GM12878 (cell line): ENCODE measurements around the gene PKMYT1. TPM values are rescaled to one million over a fixed set of nuclear protein-coding genes. Genes with fewer than 3 reads are reported as not detected.

Experiments used
- ATAC-seq: fragments of 200-7000 bp; cut with Tn5 transposase; 3 replicates; pipeline ENCODE4 v1.9.1; 2020; ENCODE audit warnings: mild to moderate bottlenecking, moderate library complexity
- BruUV-seq: library from RNA; stranded (reverse); fragments of 400-500 nt; replicated peaks from 2 replicates; lab custom pipeline; 2021; lab: Mats Ljungman, UMichigan
- CTCF ChIA-PET: fragments of 300-600 bp; sonication (Branson Sonifier 250); formaldehyde crosslinking; extraction: SDS; loops from one replicate; lab custom pipeline; 2021; ENCODE audit warnings: inconsistent platforms; lab: Yijun Ruan, JAX
- POLR2A ChIA-PET: fragments of 350-600 bp; formaldehyde crosslinking; extraction: SDS; loops from one replicate; lab custom pipeline; 2021; ENCODE audit warnings: inconsistent platforms; lab: Charles Lee
- RAD21 ChIA-PET: fragments of 300-600 bp; sonication (Branson Sonifier 250); formaldehyde crosslinking; loops from one replicate; lab custom pipeline; 2023; ENCODE audit warnings: antibody characterized with exemption; ENCODE audit not compliant: unreplicated experiment; lab: Charles Lee
- SMC1A ChIA-PET: fragments of 300-600 bp; sonication (Branson Sonifier 250); formaldehyde crosslinking; loops from one replicate; lab custom pipeline; 2023; ENCODE audit not compliant: unreplicated experiment, uncharacterized antibody; lab: Charles Lee
- DNase-seq: peaks from one replicate; pipeline ENCODE4 v3.0.0-alpha.2; 2011; ENCODE audit warnings: low read depth, low spot score
- FAIRE-seq: peaks from 3 replicates; lab custom pipeline; 2011; peaks lifted over from hg19 to GRCh38; lab: Jason Lieb, UNC
- H2AFZ ChIP-seq: 2 replicates; pipeline ENCODE4 v1.6.0; 2011; ENCODE audit warnings: low read depth, low read length, control low read depth; ENCODE audit not compliant: control insufficient read depth
- H3K27ac ChIP-seq: 2 replicates; pipeline ENCODE4 v1.5.1; 2011; ENCODE audit warnings: control low read depth; ENCODE audit not compliant: control insufficient read depth, insufficient read depth
- H3K27me3 ChIP-seq, 2 experiments: replicated peaks in 1 of 2; 2 replicates each; pipeline versions ENCODE4 v1.6.0 to v1.6.1; 2011; ENCODE audit warnings: low read length in 1 of 2; ENCODE audit not compliant: control insufficient read depth in 2 of 2, insufficient read depth in 2 of 2
- H3K36me3 ChIP-seq, 2 experiments: 2 replicates each; pipeline ENCODE4 v1.5.1; 2011; ENCODE audit warnings: low read length in 1 of 2; ENCODE audit not compliant: control insufficient read depth in 2 of 2, insufficient read depth in 2 of 2
- H3K4me1 ChIP-seq: 2 replicates; pipeline ENCODE4 v1.6.1; 2011; ENCODE audit warnings: mild to moderate bottlenecking, low read length, moderate library complexity, mixed read lengths; ENCODE audit not compliant: control insufficient read depth, insufficient read depth
- H3K4me2 ChIP-seq: 2 replicates; pipeline ENCODE4 v1.6.0; 2011; ENCODE audit warnings: control low read depth; ENCODE audit not compliant: control insufficient read depth, insufficient read depth
- H3K4me3 ChIP-seq: fragments of 200-600 bp; sonication (generic); 2 replicates; pipeline ENCODE4 v1.5.1; 2016
- H3K79me2 ChIP-seq: 2 replicates; pipeline ENCODE4 v1.6.0; 2011; ENCODE audit warnings: low read length; ENCODE audit not compliant: control insufficient read depth, insufficient read depth
- H3K9ac ChIP-seq: 2 replicates; pipeline ENCODE4 v1.8.0; 2011; ENCODE audit warnings: low read length, control low read depth, mixed read lengths; ENCODE audit not compliant: control insufficient read depth, insufficient read depth
- H3K9me3 ChIP-seq: replicated peaks from 3 replicates; pipeline ENCODE4 v1.5.1; 2011; ENCODE audit warnings: mild to moderate bottlenecking, low read length; ENCODE audit not compliant: control insufficient read depth, insufficient read depth
- H4K20me1 ChIP-seq: 2 replicates; pipeline ENCODE4 v1.6.0; 2011; ENCODE audit not compliant: control insufficient read depth, insufficient read depth
- ATF7 ChIP-seq: fragments of 450-650 bp; IDR thresholded peaks from 2 replicates; pipeline ENCODE4 v1.6.1; 2016; ENCODE audit warnings: low read depth, mild to moderate bottlenecking
- EGR1 ChIP-seq, 2 experiments: IDR thresholded peaks; 1 replicate in 1 of 2; 2 replicates in 1 of 2; pipeline ENCODE4 v1.6.1; 2011 to 2012; ENCODE audit warnings: low read depth in 2 of 2, low read length in 2 of 2, borderline replicate concordance in 1 of 2, mild to moderate bottlenecking in 1 of 2, moderate library complexity in 1 of 2
- KAT2A ChIP-seq: conservative IDR thresholded peaks from 2 replicates; pipeline ENCODE4 v1.6.1; 2011; ENCODE audit warnings: low read depth, low read length; ENCODE audit not compliant: control insufficient read depth
- MXI1 ChIP-seq: fragments of 150-350 bp; IDR thresholded peaks from 2 replicates; pipeline ENCODE4 v1.6.1; 2011; ENCODE audit warnings: low read depth, mild to moderate bottlenecking, inconsistent platforms, low read length, improper control_type of control experiment
- NBN ChIP-seq: fragments of 450-650 bp; IDR thresholded peaks from 2 replicates; pipeline ENCODE4 v1.6.1; 2016
- NFYA ChIP-seq: IDR thresholded peaks from 2 replicates; pipeline ENCODE4 v1.6.1; 2011; ENCODE audit warnings: low read depth, mild to moderate bottlenecking, low read length, improper control_type of control experiment, borderline replicate concordance
- PAX8 ChIP-seq: fragments of 450-650 bp; IDR thresholded peaks from 2 replicates; pipeline ENCODE4 v1.6.1; 2017; ENCODE audit warnings: mild to moderate bottlenecking, moderate library complexity
- SP1 ChIP-seq: IDR thresholded peaks from one replicate; pipeline ENCODE4 v1.6.1; 2011; ENCODE audit warnings: low read depth, low read length
- SPI1 ChIP-seq: IDR thresholded peaks from 2 replicates; pipeline ENCODE4 v1.6.1; 2011; ENCODE audit warnings: low read depth, mild to moderate bottlenecking, low read length, moderate library complexity, borderline replicate concordance; ENCODE audit not compliant: insufficient read depth
- STAT1 ChIP-seq: fragments of 450-650 bp; conservative IDR thresholded peaks from 2 replicates; pipeline ENCODE4 v1.6.1; 2014; ENCODE audit warnings: antibody characterized with exemption, mild to moderate bottlenecking
- ZNF622 ChIP-seq: fragments of 450-650 bp; IDR thresholded peaks from 2 replicates; pipeline ENCODE4 v1.6.1; 2017; ENCODE audit warnings: mild to moderate bottlenecking, inconsistent platforms
- ZZZ3 ChIP-seq: IDR thresholded peaks from 2 replicates; pipeline ENCODE4 v1.6.1; 2011; ENCODE audit warnings: low read depth; ENCODE audit not compliant: control insufficient read depth, insufficient read length
- WGBS: methylation state at CpG from one replicate; pipeline ENCODE4 v1.1.6; 2016; ENCODE audit warnings: low lambda C conversion rate; ENCODE audit not compliant: insufficient replicate concordance, insufficient coverage; ENCODE audit errors: missing lambda C conversion rate; 5-methylcytosine and 5-hydroxymethylcytosine counted together
- in situ Hi-C: fragments of 300-500 bp; cut with MboI; formaldehyde crosslinking; loops from 9 replicates; pipeline ENCODE4 v1.14.3; 2018; ENCODE audit warnings: mixed read lengths
- intact Hi-C: fragments of 100-400 bp; cut with micrococcal nuclease; formaldehyde crosslinking; loops from one replicate; pipeline ENCODE4 v1.14.2; 2022; ENCODE audit not compliant: unreplicated experiment
- polyA plus RNA-seq, 11 experiments: library from polyadenylated mRNA; depleted of rRNA in 4 of 11; unstranded in 6 of 11; stranded (reverse) in 5 of 11; fragments of >200 nt; fragmentation: Nextera tagmentation in 4 of 11; fragmentation: Illumina TruSeq in 1 of 11; extraction: Ambion mirVana in 4 of 11; extraction: Trizol in 1 of 11; gene quantifications; 1 replicate in 1 of 11; 2 replicates in 10 of 11; pipeline versions ENCODE4 v1.2.1 to v1.2.3, GENCODE V29; 2011 to 2016; ENCODE audit warnings: inconsistent platforms in 2 of 11, missing spikeins in 2 of 11, low read depth in 1 of 11
- total RNA-seq, 4 experiments: library from RNA; depleted of rRNA in 3 of 4; stranded (reverse); fragments of >200 nt in 3 of 4; fragmentation: Illumina TruSeq in 1 of 4; extraction: Trizol in 1 of 4; gene quantifications; 2 replicates each; pipeline versions ENCODE4 v1.2.1 to v1.2.3, GENCODE V29; 2013 to 2021
- TF ChIP-seq, protein P1 (sequence below): fragments of 450-650 bp; formaldehyde crosslinking; IDR thresholded peaks from 2 replicates; pipeline ENCODE4 v1.4.0; 2022; ENCODE audit warnings: mild to moderate bottlenecking, moderate library complexity

Gene PKMYT1
- total and polyA plus RNA-seq, 10 of the 15 experiments (the other 5 are each of a cell fraction or from before 2014, with no cell fraction given), result 4.6 to 101 (median 29.9) TPM

DNA sequence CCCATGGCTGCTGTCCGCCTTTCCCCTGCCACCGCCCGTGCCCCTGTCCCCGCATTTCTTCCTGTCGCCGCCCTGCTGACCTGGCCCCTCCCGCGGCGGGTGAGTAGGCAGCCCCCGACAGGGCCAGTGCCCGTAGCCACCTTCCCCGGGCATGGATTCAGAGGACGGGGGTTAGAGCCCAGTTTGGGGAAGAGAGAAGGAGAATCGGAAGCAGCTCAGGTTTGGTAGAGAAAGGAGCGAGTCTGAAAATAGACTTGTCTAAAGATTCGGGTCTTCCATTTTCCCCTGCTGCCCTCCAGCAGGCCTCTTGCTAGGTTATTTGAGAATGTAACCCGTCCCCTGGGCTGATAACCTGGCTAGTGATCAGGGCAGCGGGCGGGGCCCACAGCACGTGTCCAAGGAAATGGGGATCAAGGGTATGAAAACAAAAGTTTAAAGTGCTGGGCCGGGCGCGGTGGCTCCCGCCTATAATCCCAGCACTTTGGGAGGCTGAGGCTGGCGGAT is 24.6 kb upstream of the PKMYT1 start:
- no TSS peak for BruUV-seq
- ChIA-PET RAD21 (interaction anchor here (1.0 to 3.8 kb wide), 5 partner anchors 15 to 161 kb away, joined by 3 to 94 read pairs (median 21); partner anchors contain the start of genes HCFC1R1, THOC6 and TNFRSF12A), SMC1A (interaction anchor here (7.2 kb wide), 1 partner anchor 21 kb away, joined by 91 read pairs; the partner anchor contains the start of genes HCFC1R1 and THOC6), CTCF (interaction anchor here (1.6 to 11.3 kb wide), 3 partner anchors 22 to 124 kb away, joined by 10 to 421 read pairs (median 17); partner anchors contain the start of genes CLDN6, HCFC1R1, THOC6 and TNFRSF12A), POLR2A (interaction anchor here (1.5 to 1.6 kb wide), 2 partner anchors 19 to 20 kb away, joined by 4 to 7 read pairs; partner anchors contain the start of genes HCFC1R1 and THOC6)
- intact Hi-C loops (no loop called here), in situ Hi-C loops (no loop called here)
- Histone ChIP-seq H3K36me3 (no peaks in the 10 kb centered on the region), H3K27ac (no peak overlapping the region), H3K4me2 (peak overlapping the region; percentile 71), H3K4me3 (no peak overlapping the region), H3K4me1 (peaks cover 17% of the 10 kb centered on the region), H3K9me3 (no peaks in the 10 kb centered on the region), H3K79me2 (no peaks in the 10 kb centered on the region), H4K20me1 (no peaks in the 10 kb centered on the region), H3K9ac (no peak overlapping the region), H2AFZ (no peak overlapping the region; the same call in 1 of the 2 replicates), H3K27me3 (peaks cover 0 to 7% of the 10 kb centered on the region in 2 experiments; a peak in 3 of 4 replicates)
- no peak for FAIRE-seq
- no peak for TF ChIP-seq ATF7
- TF ChIP-seq EGR1 (IDR thresholded peaks at IDR 0.05; ENCODE audit: borderline replicate concordance in 1 of 2, low read depth in 2 of 2, low read length in 2 of 2), result 0 out of 3 replicates have a peak, but pooled peaks of 1 of the 2 experiments have one; percentile 46
- no peak for ATAC-seq
- no peak for DNase-seq
- 23% methylated on average over 12 of the region's 25 CpGs for WGBS

DNA sequence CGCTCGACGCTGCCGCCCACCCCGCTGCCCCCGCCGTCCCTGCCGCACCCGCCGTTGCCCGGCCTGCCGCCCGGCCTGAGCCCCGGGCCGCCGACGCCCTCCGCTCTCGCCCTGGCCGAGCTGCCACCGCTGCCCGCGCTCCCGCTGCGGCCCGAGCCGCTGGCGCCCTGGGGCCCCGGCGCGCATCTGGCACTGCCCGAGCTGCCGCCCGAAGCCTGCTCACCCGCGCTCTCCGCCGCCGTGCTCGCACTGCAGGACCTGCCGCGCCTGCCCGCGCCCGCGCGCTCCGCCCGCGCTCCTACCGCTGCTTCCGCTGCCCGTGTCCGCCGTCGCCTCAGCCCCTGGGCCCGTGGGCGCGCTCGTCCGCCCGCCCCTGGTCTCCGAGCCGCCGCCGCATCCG is 24.1 kb upstream of the PKMYT1 start:
- intact Hi-C loops, result no loop called here
- Histone ChIP-seq H3K9ac (no peak overlapping the region), H3K27ac (no peak overlapping the region), H3K4me3 (no peak overlapping the region), H4K20me1 (no peaks in the 10 kb centered on the region), H2AFZ (no peak overlapping the region), H3K4me2 (peak overlapping the region; percentile 55; the same call in 1 of the 2 replicates), H3K27me3 (peaks cover 0 to 7% of the 10 kb centered on the region in 2 experiments; a peak in 3 of 4 replicates), H3K36me3 (no peaks in the 10 kb centered on the region), H3K79me2 (no peaks in the 10 kb centered on the region), H3K9me3 (no peaks in the 10 kb centered on the region), H3K4me1 (peaks cover 17% of the 10 kb centered on the region)
- DNase-seq (no peak), FAIRE-seq (no peak), ATAC-seq (no peak)
- in situ Hi-C loops, result no loop called here
- ChIA-PET CTCF (interaction anchor here (0.6 to 11.3 kb wide), 17 partner anchors 22 to 646 kb away, joined by 3 to 421 read pairs (median 4); partner anchors contain the start of genes CLDN6, HCFC1R1, IL32 and MMP25), POLR2A (interaction anchor here (1.0 to 1.6 kb wide), 3 partner anchors 19 to 23 kb away, joined by 3 to 7 read pairs (median 4); partner anchors contain the start of genes HCFC1R1 and THOC6), RAD21 (interaction anchor here (0.6 to 3.8 kb wide), 8 partner anchors 16 to 1037 kb away, joined by 3 to 94 read pairs (median 5); partner anchors contain the start of genes HCFC1R1, PKMYT1, THOC6 and TNFRSF12A), SMC1A (interaction anchor here (0.6 to 7.2 kb wide), 5 partner anchors 14 to 125 kb away, joined by 3 to 91 read pairs (median 5); partner anchors contain the start of genes HCFC1R1 and THOC6)
- BruUV-seq, result no TSS peak
- WGBS, result 2% methylated on average over 12 of the region's 67 CpGs
- no peak for TF ChIP-seq NFYA
- TF ChIP-seq ZNF622, result no peak
- no peak for TF ChIP-seq SP1
- no peak for TF ChIP-seq MXI1
- no peak for TF ChIP-seq PAX8
- no peak for TF ChIP-seq SPI1
- no peak for TF ChIP-seq ZZZ3
- TF ChIP-seq, protein P1, sequence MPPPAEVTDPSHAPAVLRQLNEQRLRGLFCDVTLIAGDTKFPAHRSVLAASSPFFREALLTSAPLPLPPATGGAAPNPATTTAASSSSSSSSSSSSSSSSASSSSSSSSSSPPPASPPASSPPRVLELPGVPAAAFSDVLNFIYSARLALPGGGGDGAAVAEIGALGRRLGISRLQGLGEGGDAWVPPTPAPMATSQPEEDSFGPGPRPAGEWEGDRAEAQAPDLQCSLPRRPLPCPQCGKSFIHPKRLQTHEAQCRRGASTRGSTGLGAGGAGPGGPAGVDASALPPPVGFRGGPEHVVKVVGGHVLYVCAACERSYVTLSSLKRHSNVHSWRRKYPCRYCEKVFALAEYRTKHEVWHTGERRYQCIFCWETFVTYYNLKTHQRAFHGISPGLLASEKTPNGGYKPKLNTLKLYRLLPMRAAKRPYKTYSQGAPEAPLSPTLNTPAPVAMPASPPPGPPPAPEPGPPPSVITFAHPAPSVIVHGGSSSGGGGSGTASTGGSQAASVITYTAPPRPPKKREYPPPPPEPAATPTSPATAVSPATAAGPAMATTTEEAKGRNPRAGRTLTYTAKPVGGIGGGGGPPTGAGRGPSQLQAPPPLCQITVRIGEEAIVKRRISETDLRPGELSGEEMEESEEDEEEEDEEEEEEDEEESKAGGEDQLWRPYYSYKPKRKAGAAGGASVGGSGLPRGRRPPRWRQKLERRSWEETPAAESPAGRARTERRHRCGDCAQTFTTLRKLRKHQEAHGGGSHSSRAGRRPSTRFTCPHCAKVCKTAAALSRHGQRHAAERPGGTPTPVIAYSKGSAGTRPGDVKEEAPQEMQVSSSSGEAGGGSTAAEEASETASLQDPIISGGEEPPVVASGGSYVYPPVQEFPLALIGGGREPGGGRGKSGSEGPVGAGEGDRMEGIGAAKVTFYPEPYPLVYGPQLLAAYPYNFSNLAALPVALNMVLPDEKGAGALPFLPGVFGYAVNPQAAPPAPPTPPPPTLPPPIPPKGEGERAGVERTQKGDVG (CRISPR knock-in tag), result no peak
- TF ChIP-seq NBN, result no peak
- TF ChIP-seq STAT1, result no peak
- TF ChIP-seq KAT2A, result no peak
